RPMI8226 (cell line): ENCODE data around the gene PPP1R3F.
"Not testable (repeated sequence)": the region's sequence is repeated elsewhere in the genome, so short reads cannot be mapped to it uniquely, and the experiment has no call there.

Experiments
- DNase-seq: peaks from one replicate; pipeline ENCODE4 v3.0.0-alpha.2; 2015

PPP1R3F gene

GRCh38 chrX:49323735-49324134, 54.1 kb downstream of the PPP1R3F start:
- DNase-seq = not testable (repeated sequence)

DNA sequence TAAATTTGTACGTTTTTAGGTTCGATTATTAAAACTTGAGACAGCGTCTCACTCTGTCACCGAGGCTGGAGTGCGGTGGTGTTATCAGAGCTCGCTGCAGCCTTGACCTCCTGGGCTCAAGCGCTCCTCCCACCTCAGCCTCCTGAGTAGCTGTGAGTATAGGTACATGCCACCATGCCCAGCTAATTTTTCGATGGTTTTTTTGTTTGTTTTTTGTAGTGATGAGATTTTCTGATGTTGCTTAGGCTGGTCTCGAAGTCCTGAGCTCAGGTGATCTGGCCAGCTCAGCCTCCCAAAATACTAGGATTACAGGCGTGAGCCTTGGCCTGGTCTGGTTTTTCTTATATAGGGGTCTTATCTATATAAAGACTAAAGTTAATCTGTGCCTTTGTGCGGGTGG, 60.8 kb downstream of the PPP1R3F start:
- not testable (repeated sequence) for DNase-seq

- not testable (repeated sequence) for DNase-seq
Observed at GRCh38 chrX:49331282-49331681, 61.7 kb downstream of the PPP1R3F start, which contains the start of gene GAGE13. GAGE13 (plus strand) TSS chrX:49331582; CDS start chrX:49332738, 1,156 bp downstream.

- not testable (repeated sequence) for DNase-seq
Observed at GRCh38 chrX:49331841-49332240, 62.2 kb downstream of the PPP1R3F start.
